Gastrocnemius medialis (tissue), 4 donors: ENCODE measurements around the gene PALLD.

ENCODE experiments used
- CTCF ChIP-seq, 5 experiments: fragments of 450-650 bp in 3 of 5; fragments of 200-600 bp in 2 of 5; sonication (generic) in 2 of 5; IDR thresholded peaks in 4 of 5; conservative IDR thresholded peaks in 1 of 5; 1 replicate in 4 of 5; 2 replicates in 1 of 5; pipeline ENCODE4 v1.5.1; 2016 to 2019; ENCODE audit warnings: antibody characterized with exemption in 5 of 5, mild to moderate bottlenecking in 3 of 5, moderate library complexity in 3 of 5
- POLR2A ChIP-seq, 2 donors: fragments of 450-650 bp; IDR thresholded peaks; one replicate each; pipeline ENCODE4 v1.6.1; 2017; ENCODE audit warnings: antibody characterized with exemption in 2 of 2, mild to moderate bottlenecking in 2 of 2, moderate library complexity in 2 of 2

- no peak for TF ChIP-seq CTCF (IDR thresholded peaks at IDR 0.05 in 4 of 5, conservative IDR thresholded peaks at IDR 0.05 in 1 of 5)
- no peak for TF ChIP-seq POLR2A (IDR thresholded peaks at IDR 0.05)
Measured at GRCh38 chr4:168541266-168541953, 44.6 kb downstream of the PALLD start.
